Testis (tissue), 2 donors: ENCODE results near the gene KRT34.

Experiments
- POLR2A ChIP-seq: fragments of 450-650 bp; IDR thresholded peaks from one replicate; pipeline ENCODE4 v1.6.1; 2017; ENCODE audit warnings: antibody characterized with exemption, mild to moderate bottlenecking, moderate library complexity
- TF ChIP-seq, protein P1 (sequence below), 3 experiments: fragments of 450-650 bp in 2 of 3; fragments of 200-600 bp in 1 of 3; sonication (generic) in 1 of 3; IDR thresholded peaks; one replicate each; pipeline ENCODE4 v1.5.1; 2016 to 2019; ENCODE audit warnings: antibody characterized with exemption in 3 of 3, mild to moderate bottlenecking in 2 of 3, moderate library complexity in 1 of 3

DNA sequence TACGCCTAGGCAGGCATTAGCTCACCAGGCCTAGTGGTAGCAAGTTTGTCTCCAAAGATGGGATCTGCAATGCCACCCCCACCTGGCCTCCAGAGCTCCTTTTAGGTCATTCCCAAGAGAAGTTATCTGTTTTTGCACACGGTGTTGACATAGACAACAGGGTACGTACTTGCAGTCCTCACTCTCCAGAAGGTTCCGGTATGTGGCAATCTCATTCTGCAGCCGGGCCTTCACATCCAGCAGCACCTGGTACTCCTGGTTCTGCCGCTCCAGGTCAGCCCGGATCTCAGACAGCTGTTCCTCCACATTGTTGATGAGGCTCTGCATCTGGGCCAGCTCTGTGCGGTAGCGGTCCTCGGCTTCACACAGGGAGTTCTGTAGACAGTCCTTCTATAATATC lies 25.1 kb upstream of the KRT34 start:
- TF ChIP-seq, protein P1, sequence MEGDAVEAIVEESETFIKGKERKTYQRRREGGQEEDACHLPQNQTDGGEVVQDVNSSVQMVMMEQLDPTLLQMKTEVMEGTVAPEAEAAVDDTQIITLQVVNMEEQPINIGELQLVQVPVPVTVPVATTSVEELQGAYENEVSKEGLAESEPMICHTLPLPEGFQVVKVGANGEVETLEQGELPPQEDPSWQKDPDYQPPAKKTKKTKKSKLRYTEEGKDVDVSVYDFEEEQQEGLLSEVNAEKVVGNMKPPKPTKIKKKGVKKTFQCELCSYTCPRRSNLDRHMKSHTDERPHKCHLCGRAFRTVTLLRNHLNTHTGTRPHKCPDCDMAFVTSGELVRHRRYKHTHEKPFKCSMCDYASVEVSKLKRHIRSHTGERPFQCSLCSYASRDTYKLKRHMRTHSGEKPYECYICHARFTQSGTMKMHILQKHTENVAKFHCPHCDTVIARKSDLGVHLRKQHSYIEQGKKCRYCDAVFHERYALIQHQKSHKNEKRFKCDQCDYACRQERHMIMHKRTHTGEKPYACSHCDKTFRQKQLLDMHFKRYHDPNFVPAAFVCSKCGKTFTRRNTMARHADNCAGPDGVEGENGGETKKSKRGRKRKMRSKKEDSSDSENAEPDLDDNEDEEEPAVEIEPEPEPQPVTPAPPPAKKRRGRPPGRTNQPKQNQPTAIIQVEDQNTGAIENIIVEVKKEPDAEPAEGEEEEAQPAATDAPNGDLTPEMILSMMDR (IDR thresholded peaks at IDR 0.05), result no peak
- TF ChIP-seq POLR2A, result no peak
